DND-41 (cell line): ENCODE results near the gene HADHB.

ENCODE experiments used
- ATAC-seq: fragments of 200-7000 bp; cut with Tn5 transposase; 3 replicates; pipeline ENCODE4 v1.9.1; 2021; ENCODE audit warnings: low read depth; ENCODE audit not compliant: insufficient read depth
- DNase-seq: peaks from one replicate; pipeline ENCODE4 v3.0.0-alpha.2; 2020
- H2AFZ ChIP-seq: 2 replicates; pipeline ENCODE4 v1.6.0; 2012; ENCODE audit warnings: low read depth, low read length
- H3K27ac ChIP-seq: 2 replicates; pipeline ENCODE4 v1.5.1; 2012; ENCODE audit warnings: low read length, inconsistent platforms
- H3K27me3 ChIP-seq: fragments of 200-600 bp; sonication (generic); 2 replicates; pipeline ENCODE4 v1.6.0; 2012; ENCODE audit warnings: low read length, mild to moderate bottlenecking, inconsistent platforms; ENCODE audit not compliant: insufficient read depth, poor library complexity
- H3K36me3 ChIP-seq: 2 replicates; pipeline ENCODE4 v1.5.1; 2012; ENCODE audit warnings: low read length, inconsistent platforms; ENCODE audit not compliant: insufficient read depth
- H3K4me1 ChIP-seq: 2 replicates; pipeline ENCODE4 v1.5.1; 2012; ENCODE audit warnings: mild to moderate bottlenecking, low read length; ENCODE audit not compliant: insufficient read depth
- H3K4me2 ChIP-seq: 2 replicates; pipeline ENCODE4 v1.6.0; 2012; ENCODE audit warnings: mild to moderate bottlenecking, moderate library complexity, low read length, inconsistent platforms; ENCODE audit not compliant: insufficient read depth
- H3K4me3 ChIP-seq, 2 experiments: fragments of 200-600 bp in 1 of 2; shearing (Covaris generic) in 1 of 2; 2 replicates each; pipeline ENCODE4 v1.5.1; 2012 to 2016; ENCODE audit warnings: inconsistent platforms in 2 of 2, low read length in 2 of 2, mild to moderate bottlenecking in 2 of 2, low read depth in 1 of 2, moderate library complexity in 1 of 2
- H3K79me2 ChIP-seq: 2 replicates; pipeline ENCODE4 v1.6.0; 2012; ENCODE audit warnings: low read length, inconsistent platforms; ENCODE audit not compliant: insufficient read depth
- H3K9ac ChIP-seq: 2 replicates; pipeline ENCODE4 v1.6.0; 2012; ENCODE audit warnings: low read depth, mild to moderate bottlenecking, inconsistent platforms, low read length, moderate library complexity
- H3K9me3 ChIP-seq: 2 replicates; pipeline ENCODE4 v1.5.1; 2012; ENCODE audit warnings: low read length, moderate library complexity, mild to moderate bottlenecking, inconsistent platforms; ENCODE audit not compliant: insufficient read depth, severe bottlenecking
- H4K20me1 ChIP-seq: 2 replicates; pipeline ENCODE4 v1.6.0; 2012; ENCODE audit warnings: low read length; ENCODE audit not compliant: insufficient read depth
- CTCF ChIP-seq: IDR thresholded peaks from 2 replicates; pipeline ENCODE4 v1.5.1; 2012; ENCODE audit warnings: borderline replicate concordance, low read length, moderate library complexity, mild to moderate bottlenecking; ENCODE audit not compliant: poor library complexity, severe bottlenecking; ENCODE audit errors: extremely low read depth
- EZH2 ChIP-seq: IDR thresholded peaks from 3 replicates; pipeline ENCODE4 v1.6.1; 2012; ENCODE audit warnings: borderline replicate concordance, low read depth, mild to moderate bottlenecking, moderate library complexity, low read length, inconsistent platforms; ENCODE audit not compliant: severe bottlenecking

Gene HADHB

GRCh38 chr2:26217720-26218119 is 27.0 kb upstream of the HADHB start:
- H3K4me1 ChIP-seq, result no peaks in the 10 kb centered on the region
- ATAC-seq (no peak), DNase-seq (no peak)
- no peak overlapping the region for H3K27ac ChIP-seq
- no peaks in the 10 kb centered on the region for H3K27me3 ChIP-seq
- no peak overlapping the region for H3K4me3 ChIP-seq
- no peak overlapping the region for H3K4me2 ChIP-seq
- H2AFZ ChIP-seq, result no peak overlapping the region
- no peaks in the 10 kb centered on the region for H3K79me2 ChIP-seq
- TF ChIP-seq EZH2 (no peak), CTCF (no peak)
- no peaks in the 10 kb centered on the region for H3K9me3 ChIP-seq
- peaks cover 82% of the 10 kb centered on the region for H3K36me3 ChIP-seq
- no peaks in the 10 kb centered on the region for H4K20me1 ChIP-seq
- H3K9ac ChIP-seq, result no peak overlapping the region

- Histone ChIP-seq H3K27ac (no peak overlapping the region), H3K36me3 (peaks cover 71% of the 10 kb centered on the region), H3K4me1 (no peaks in the 10 kb centered on the region), H2AFZ (no peak overlapping the region), H3K9me3 (no peaks in the 10 kb centered on the region), H3K27me3 (no peaks in the 10 kb centered on the region), H3K9ac (no peak overlapping the region), H3K79me2 (no peaks in the 10 kb centered on the region), H3K4me3 (no peak overlapping the region), H3K4me2 (no peak overlapping the region), H4K20me1 (no peaks in the 10 kb centered on the region)
- DNase-seq (no peak), ATAC-seq (no peak)
- no peak for TF ChIP-seq EZH2
- TF ChIP-seq CTCF, result no peak
Observed at GRCh38 chr2:26223018-26223417, 21.7 kb upstream of the HADHB start.

- Histone ChIP-seq H3K4me1 (no peaks in the 10 kb centered on the region), H3K4me3 (no peak overlapping the region), H3K4me2 (no peak overlapping the region), H3K36me3 (peaks cover 81% of the 10 kb centered on the region), H3K79me2 (no peaks in the 10 kb centered on the region), H4K20me1 (no peaks in the 10 kb centered on the region), H3K9me3 (no peaks in the 10 kb centered on the region), H3K27ac (no peak overlapping the region), H3K27me3 (no peaks in the 10 kb centered on the region), H2AFZ (no peak overlapping the region), H3K9ac (no peak overlapping the region)
- no peak for TF ChIP-seq EZH2
- no peak for DNase-seq
- no peak for ATAC-seq
Observed at GRCh38 chr2:26224095-26224494, 20.6 kb upstream of the HADHB start.

GRCh38 chr2:26229595-26229994 is 15.1 kb upstream of the HADHB start:
- Histone ChIP-seq H3K79me2 (no peaks in the 10 kb centered on the region), H3K9ac (no peak overlapping the region), H3K4me2 (no peak overlapping the region), H4K20me1 (no peaks in the 10 kb centered on the region), H3K36me3 (peaks cover 88% of the 10 kb centered on the region), H2AFZ (no peak overlapping the region), H3K27ac (no peak overlapping the region), H3K27me3 (no peaks in the 10 kb centered on the region), H3K4me3 (no peak overlapping the region), H3K4me1 (no peaks in the 10 kb centered on the region), H3K9me3 (no peaks in the 10 kb centered on the region)
- ATAC-seq, result no peak
- DNase-seq, result no peak
- TF ChIP-seq CTCF (no peak), EZH2 (no peak)
